ENCODE results near the gene TMEM82. TPM values are rescaled to one million over a fixed set of nuclear protein-coding genes. Genes with fewer than 3 reads are reported as not detected.

The TMEM82 gene
- total RNA-seq, 1 experiment from 2014 or later = not detected

GRCh38 chr1:15717418-15718125, 24.7 kb upstream of the TMEM82 start:
- Mint-ChIP-seq H3K9me3 (ENCODE audit: unreplicated experiment) (no peaks in the 10 kb centered on the region), H3K4me3 (ENCODE audit: unreplicated experiment) (no peak overlapping the region), H3K27me3 (ENCODE audit: insufficient read depth, unreplicated experiment) (no peaks in the 10 kb centered on the region), H3K4me1 (ENCODE audit: insufficient read depth, unreplicated experiment) (no peaks in the 10 kb centered on the region), H3K36me3 (ENCODE audit: insufficient read depth, unreplicated experiment) (peaks cover 38% of the 10 kb centered on the region), H3K27ac (ENCODE audit: low read depth, unreplicated experiment) (no peak overlapping the region)
- ChIA-PET CTCF (interaction anchor here (0.6 to 1.1 kb wide), 3 partner anchors 20 to 24 kb away, joined by 3 to 5 read pairs (median 4); no protein-coding TSS in a partner anchor), POLR2A (interaction anchor here (0.7 kb wide), 1 partner anchor 10 kb away, joined by 3 read pairs; no protein-coding TSS in a partner anchor)
- DNase-seq (ENCODE audit: unreplicated experiment) = no peak
- no TSS peak for BruUV-seq (replicated peaks)
- TF ChIP-seq CTCF (IDR thresholded peaks at IDR 0.05; ENCODE audit: unreplicated experiment) = no peak
- intact Hi-C loops (cut with micrococcal nuclease) = no loop called here

GRCh38 chr1:15718199-15718601, 24.1 kb upstream of the TMEM82 start:
- ChIA-PET CTCF (interaction anchor here (1.1 kb wide), 1 partner anchor 22 kb away, joined by 4 read pairs; no protein-coding TSS in a partner anchor), POLR2A (no interaction called here)
- Mint-ChIP-seq H3K27ac (ENCODE audit: low read depth, unreplicated experiment) (no peak overlapping the region), H3K9me3 (ENCODE audit: unreplicated experiment) (no peaks in the 10 kb centered on the region), H3K4me1 (ENCODE audit: insufficient read depth, unreplicated experiment) (no peaks in the 10 kb centered on the region), H3K36me3 (ENCODE audit: insufficient read depth, unreplicated experiment) (peaks cover 44% of the 10 kb centered on the region), H3K27me3 (ENCODE audit: insufficient read depth, unreplicated experiment) (no peaks in the 10 kb centered on the region), H3K4me3 (ENCODE audit: unreplicated experiment) (no peak overlapping the region)
- intact Hi-C loops (cut with micrococcal nuclease) = no loop called here
- no peak for DNase-seq (ENCODE audit: unreplicated experiment)
- no peak for TF ChIP-seq CTCF (IDR thresholded peaks at IDR 0.05; ENCODE audit: unreplicated experiment)
- BruUV-seq (replicated peaks) = no TSS peak

- Mint-ChIP-seq H3K27me3 (ENCODE audit: insufficient read depth, unreplicated experiment) (no peaks in the 10 kb centered on the region), H3K36me3 (ENCODE audit: insufficient read depth, unreplicated experiment) (peaks cover 57% of the 10 kb centered on the region), H3K9me3 (ENCODE audit: unreplicated experiment) (no peaks in the 10 kb centered on the region), H3K4me3 (ENCODE audit: unreplicated experiment) (no peak overlapping the region), H3K4me1 (ENCODE audit: insufficient read depth, unreplicated experiment) (no peaks in the 10 kb centered on the region), H3K27ac (ENCODE audit: low read depth, unreplicated experiment) (no peak overlapping the region)
- no peak for DNase-seq (ENCODE audit: unreplicated experiment)
- intact Hi-C loops (cut with micrococcal nuclease) = no loop called here
- BruUV-seq (replicated peaks) = no TSS peak
- ChIA-PET POLR2A (no interaction called here), CTCF (interaction anchor here (0.7 kb wide), 1 partner anchor 140 kb away, joined by 3 read pairs; no protein-coding TSS in a partner anchor)
- no peak for TF ChIP-seq CTCF (IDR thresholded peaks at IDR 0.05; ENCODE audit: unreplicated experiment)
Observed at GRCh38 chr1:15719381-15720120, 22.7 kb upstream of the TMEM82 start.

GRCh38 chr1:15720861-15721260, 21.4 kb upstream of the TMEM82 start:
- no TSS peak for BruUV-seq (replicated peaks)

More at GRCh38 chr1:15720861-15721260, 21.4 kb upstream of the TMEM82 start:
- POLR2A ChIA-PET = interaction anchor here (1.9 kb wide), 1 partner anchor 103 kb away, joined by 6 read pairs; no protein-coding TSS in a partner anchor
- H3K27me3 Mint-ChIP-seq (ENCODE audit: insufficient read depth, unreplicated experiment) = no peaks in the 10 kb centered on the region
- H3K4me3 Mint-ChIP-seq (ENCODE audit: unreplicated experiment) = no peak overlapping the region
- CTCF ChIA-PET = interaction anchor here (0.5 to 1.2 kb wide), 2 partner anchors 21 to 1618 kb away, joined by 3 to 5 read pairs; no protein-coding TSS in a partner anchor
- DNase-seq (ENCODE audit: unreplicated experiment) = no peak
- no peaks in the 10 kb centered on the region for H3K9me3 Mint-ChIP-seq (ENCODE audit: unreplicated experiment)
- H3K36me3 Mint-ChIP-seq (ENCODE audit: insufficient read depth, unreplicated experiment) = peaks cover 64% of the 10 kb centered on the region
- intact Hi-C loops (cut with micrococcal nuclease) = no loop called here
- no peak overlapping the region for H3K27ac Mint-ChIP-seq (ENCODE audit: low read depth, unreplicated experiment)
- H3K4me1 Mint-ChIP-seq (ENCODE audit: insufficient read depth, unreplicated experiment) = no peaks in the 10 kb centered on the region
- TF ChIP-seq CTCF (IDR thresholded peaks at IDR 0.05; ENCODE audit: unreplicated experiment) = no peak
